ENCODE measurements around the gene PDPN.

The PDPN gene

GRCh38 chr1:13573586-13573985 lies 10.0 kb upstream of the PDPN start:
- DNase-seq (ENCODE audit: low read depth, low spot score), result no peak
- Histone ChIP-seq H3K27ac (ENCODE audit: low read length) (no peak overlapping the region), H3K36me3 (ENCODE audit: control insufficient read depth, insufficient read depth, low read length) (no peaks in the 10 kb centered on the region), H3K27me3 (ENCODE audit: control insufficient read depth, insufficient read depth, low read length) (no peaks in the 10 kb centered on the region), H3K9me3 (ENCODE audit: control insufficient read depth, insufficient read depth, low read length) (no peaks in the 10 kb centered on the region), H3K4me3 (ENCODE audit: low read length) (no peak overlapping the region), H3K4me1 (ENCODE audit: control insufficient read depth, insufficient read depth, low read length) (no peaks in the 10 kb centered on the region)
- no CpG with 5 or more reads among the region's 4 CpGs for WGBS (ENCODE audit: insufficient coverage, insufficient read length)

DNA sequence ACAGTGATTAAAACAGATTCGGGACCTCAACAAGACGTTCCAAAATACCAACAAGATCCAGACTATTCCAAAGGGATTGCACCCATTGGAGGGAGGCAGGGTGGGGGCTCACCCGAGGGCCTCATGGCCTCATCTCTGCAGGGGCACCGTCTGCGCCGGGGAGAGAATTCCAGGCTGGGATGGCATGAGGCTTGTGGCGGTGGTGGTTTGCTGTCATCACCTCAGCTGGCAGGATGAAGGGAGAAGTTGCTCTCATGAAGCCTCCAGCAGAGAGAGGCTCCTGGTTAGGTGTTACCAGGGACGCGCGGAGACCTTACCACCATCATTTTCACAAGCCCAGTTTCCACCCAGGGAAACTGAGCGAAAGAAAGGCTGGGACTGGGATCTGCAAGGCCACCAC lies 6.7 kb upstream of the PDPN start:
- no CpG with 5 or more reads among the region's 11 CpGs for WGBS (ENCODE audit: insufficient coverage, insufficient read length)
- Histone ChIP-seq H3K36me3 (ENCODE audit: control insufficient read depth, insufficient read depth, low read length) (no peaks in the 10 kb centered on the region), H3K27ac (ENCODE audit: low read length) (no peak overlapping the region), H3K9me3 (ENCODE audit: control insufficient read depth, insufficient read depth, low read length) (no peaks in the 10 kb centered on the region), H3K4me3 (ENCODE audit: low read length) (no peak overlapping the region), H3K4me1 (ENCODE audit: control insufficient read depth, insufficient read depth, low read length) (peaks cover 5% of the 10 kb centered on the region; the same call in 1 of the 2 replicates), H3K27me3 (ENCODE audit: control insufficient read depth, insufficient read depth, low read length) (no peaks in the 10 kb centered on the region)
- DNase-seq (ENCODE audit: low read depth, low spot score), result no peak

- H3K27me3 ChIP-seq (ENCODE audit: control insufficient read depth, insufficient read depth, low read length), result no peaks in the 10 kb centered on the region
- H3K4me1 ChIP-seq (ENCODE audit: control insufficient read depth, insufficient read depth, low read length), result peaks cover 8% of the 10 kb centered on the region; the same call in 1 of the 2 replicates
- no peak overlapping the region for H3K4me3 ChIP-seq (ENCODE audit: low read length)
- no peaks in the 10 kb centered on the region for H3K36me3 ChIP-seq (ENCODE audit: control insufficient read depth, insufficient read depth, low read length)
- no CpG with 5 or more reads among the region's 8 CpGs for WGBS (ENCODE audit: insufficient coverage, insufficient read length)
- H3K27ac ChIP-seq (ENCODE audit: low read length), result no peak overlapping the region
- no peaks in the 10 kb centered on the region for H3K9me3 ChIP-seq (ENCODE audit: control insufficient read depth, insufficient read depth, low read length)
- no peak for DNase-seq (ENCODE audit: low read depth, low spot score)
Measured at GRCh38 chr1:13577846-13578245, 5.8 kb upstream of the PDPN start.

DNA sequence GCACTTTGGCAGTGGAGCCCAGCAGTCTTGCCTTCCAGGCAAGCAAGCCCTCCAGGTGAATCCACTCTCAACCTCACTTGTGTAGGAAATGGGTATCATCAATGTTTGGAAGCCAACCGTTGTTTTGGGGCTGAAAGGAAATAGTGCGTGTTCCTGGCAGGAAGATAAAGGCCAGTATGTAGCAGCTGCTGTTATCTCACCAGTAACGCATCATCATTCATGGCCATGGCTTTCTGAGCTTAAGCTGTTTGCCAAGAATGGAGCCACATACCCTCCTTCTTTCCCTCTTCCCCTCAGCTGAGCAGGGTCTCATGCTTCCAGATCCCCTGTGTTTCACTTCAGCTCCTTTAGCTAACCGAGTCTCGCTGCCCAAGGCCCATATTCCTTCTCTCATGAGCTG lies 2.2 kb upstream of the PDPN start:
- Histone ChIP-seq H3K4me3 (ENCODE audit: low read length) (no peak overlapping the region), H3K4me1 (ENCODE audit: control insufficient read depth, insufficient read depth, low read length) (peaks cover 8% of the 10 kb centered on the region; the same call in 1 of the 2 replicates), H3K27ac (ENCODE audit: low read length) (no peak overlapping the region), H3K27me3 (ENCODE audit: control insufficient read depth, insufficient read depth, low read length) (no peaks in the 10 kb centered on the region), H3K36me3 (ENCODE audit: control insufficient read depth, insufficient read depth, low read length) (no peaks in the 10 kb centered on the region), H3K9me3 (ENCODE audit: control insufficient read depth, insufficient read depth, low read length) (no peaks in the 10 kb centered on the region)
- WGBS (ENCODE audit: insufficient coverage, insufficient read length), result no CpG with 5 or more reads among the region's 5 CpGs
- no peak for DNase-seq (ENCODE audit: low read depth, low spot score)

DNA sequence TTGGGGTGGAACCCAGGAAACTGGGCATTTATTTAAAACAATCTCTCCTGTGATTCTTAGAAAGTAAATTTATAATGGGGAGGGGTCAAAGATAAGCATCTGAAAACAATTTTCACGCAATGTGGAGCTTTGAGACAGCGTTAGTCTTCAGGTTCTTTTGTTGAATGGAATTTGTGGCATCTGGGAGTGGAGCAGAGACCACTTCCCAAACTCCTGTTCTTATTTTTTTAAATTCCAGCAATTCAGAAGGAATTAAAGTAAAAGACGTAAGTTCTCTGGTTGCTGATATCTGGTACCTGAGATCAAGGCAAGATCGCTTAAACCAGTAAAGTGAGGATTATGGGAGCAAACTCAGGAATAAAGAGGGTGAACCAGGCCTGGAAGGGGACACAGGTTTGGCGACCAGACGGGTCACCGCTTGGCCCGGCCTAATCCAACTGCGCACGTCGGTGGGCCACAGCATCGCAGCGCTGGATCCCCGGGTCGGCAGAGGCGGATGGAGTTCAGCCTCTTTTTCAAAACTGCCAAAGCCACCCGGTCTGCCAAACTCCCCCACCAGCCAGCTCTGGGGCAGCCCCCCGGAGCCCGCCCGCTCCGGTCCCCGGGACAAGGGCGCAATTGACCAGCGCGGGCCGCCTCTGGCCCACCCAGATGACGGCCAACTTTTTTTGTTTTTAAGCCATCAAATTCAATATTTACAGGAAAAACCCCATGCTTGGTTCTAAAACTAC lies 754 bp upstream of the PDPN start:
- H3K36me3 ChIP-seq (ENCODE audit: control insufficient read depth, insufficient read depth, low read length), result no peaks in the 10 kb centered on the region
- DNase-seq (ENCODE audit: low read depth, low spot score), result no peak
- peaks cover 11% of the 10 kb centered on the region for H3K4me1 ChIP-seq (ENCODE audit: control insufficient read depth, insufficient read depth, low read length)
- no peaks in the 10 kb centered on the region for H3K9me3 ChIP-seq (ENCODE audit: control insufficient read depth, insufficient read depth, low read length)
- no peak overlapping the region for H3K27ac ChIP-seq (ENCODE audit: low read length)
- no peak overlapping the region; the same call in 1 of the 2 replicates for H3K4me3 ChIP-seq (ENCODE audit: low read length)
- WGBS (ENCODE audit: insufficient coverage, insufficient read length), result no CpG with 5 or more reads among the region's 27 CpGs
- H3K27me3 ChIP-seq (ENCODE audit: control insufficient read depth, insufficient read depth, low read length), result no peaks in the 10 kb centered on the region

- no peak overlapping the region for H3K27ac ChIP-seq (ENCODE audit: low read length)
- WGBS (ENCODE audit: insufficient coverage, insufficient read length), result no CpG with 5 or more reads among the region's 47 CpGs
- H3K4me1 ChIP-seq (ENCODE audit: control insufficient read depth, insufficient read depth, low read length), result peaks cover 12% of the 10 kb centered on the region
- no peaks in the 10 kb centered on the region for H3K27me3 ChIP-seq (ENCODE audit: control insufficient read depth, insufficient read depth, low read length)
- H3K4me3 ChIP-seq (ENCODE audit: low read length), result peak overlapping the region; percentile 97
- no peak for DNase-seq (ENCODE audit: low read depth, low spot score)
- H3K9me3 ChIP-seq (ENCODE audit: control insufficient read depth, insufficient read depth, low read length), result no peaks in the 10 kb centered on the region
- no peaks in the 10 kb centered on the region for H3K36me3 ChIP-seq (ENCODE audit: control insufficient read depth, insufficient read depth, low read length)
Measured at GRCh38 chr1:13583966-13584791, 547 bp downstream of the PDPN start.

- Histone ChIP-seq H3K4me3 (ENCODE audit: low read length) (peak overlapping the region; percentile 97; the same call in 1 of the 2 replicates), H3K9me3 (ENCODE audit: control insufficient read depth, insufficient read depth, low read length) (no peaks in the 10 kb centered on the region), H3K27me3 (ENCODE audit: control insufficient read depth, insufficient read depth, low read length) (no peaks in the 10 kb centered on the region), H3K27ac (ENCODE audit: low read length) (peak overlapping the region; percentile 40), H3K4me1 (ENCODE audit: control insufficient read depth, insufficient read depth, low read length) (peaks cover 12% of the 10 kb centered on the region), H3K36me3 (ENCODE audit: control insufficient read depth, insufficient read depth, low read length) (no peaks in the 10 kb centered on the region)
- WGBS (ENCODE audit: insufficient coverage, insufficient read length), result no CpG with 5 or more reads among the region's 11 CpGs
- no peak for DNase-seq (ENCODE audit: low read depth, low spot score)
Measured at GRCh38 chr1:13584876-13585611, 1.4 kb downstream of the PDPN start.

DNA sequence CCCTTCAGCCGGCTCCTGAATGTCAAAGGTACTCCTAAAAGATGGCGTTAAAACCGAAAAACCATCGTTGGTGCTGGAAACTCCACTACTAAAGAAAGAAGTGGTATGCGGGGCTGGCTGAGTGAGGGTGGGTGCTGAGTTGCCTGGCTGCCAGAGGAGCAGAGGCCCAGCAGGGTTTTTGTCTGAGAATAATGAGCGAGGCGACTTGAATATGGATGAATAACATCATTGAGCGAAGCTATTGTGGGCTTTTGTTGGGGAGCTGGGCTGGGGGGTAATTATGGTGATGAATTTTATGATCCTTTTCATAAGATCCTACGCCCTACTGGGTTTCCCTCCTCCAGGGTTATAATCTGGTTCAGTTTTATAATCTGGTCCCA lies 2.0 kb downstream of the PDPN start:
- no peak for DNase-seq (ENCODE audit: low read depth, low spot score)
- H3K27ac ChIP-seq (ENCODE audit: low read length), result peak overlapping the region; percentile 40
- H3K36me3 ChIP-seq (ENCODE audit: control insufficient read depth, insufficient read depth, low read length), result no peaks in the 10 kb centered on the region
- H3K27me3 ChIP-seq (ENCODE audit: control insufficient read depth, insufficient read depth, low read length), result no peaks in the 10 kb centered on the region
- H3K9me3 ChIP-seq (ENCODE audit: control insufficient read depth, insufficient read depth, low read length), result no peaks in the 10 kb centered on the region
- WGBS (ENCODE audit: insufficient coverage, insufficient read length), result no CpG with 5 or more reads among the region's 9 CpGs
- peak overlapping the region; percentile 97; the same call in 1 of the 2 replicates for H3K4me3 ChIP-seq (ENCODE audit: low read length)
- peaks cover 12% of the 10 kb centered on the region for H3K4me1 ChIP-seq (ENCODE audit: control insufficient read depth, insufficient read depth, low read length)

DNA sequence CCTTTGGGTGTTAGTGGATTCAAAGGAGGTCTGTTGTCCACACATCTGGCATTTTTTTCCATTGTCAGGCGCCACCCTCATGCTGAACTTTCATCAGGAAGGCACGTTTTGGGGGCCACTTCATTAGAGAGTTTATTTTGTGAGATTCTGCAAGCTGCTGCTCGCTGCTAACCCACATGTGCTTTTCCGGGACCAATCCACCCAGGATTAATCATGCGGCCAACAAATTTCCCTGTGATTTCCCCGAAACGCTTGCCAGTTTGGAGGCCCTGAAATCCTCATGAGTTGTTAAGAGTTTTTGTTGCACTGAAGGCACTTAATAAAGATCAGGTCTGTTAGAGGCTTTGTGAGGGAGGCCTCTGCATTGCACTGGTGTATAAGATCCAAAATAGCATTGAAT lies 2.4 kb downstream of the PDPN start:
- no peak for DNase-seq (ENCODE audit: low read depth, low spot score)
- Histone ChIP-seq H3K27ac (ENCODE audit: low read length) (no peak overlapping the region), H3K4me3 (ENCODE audit: low read length) (no peak overlapping the region), H3K4me1 (ENCODE audit: control insufficient read depth, insufficient read depth, low read length) (peaks cover 12% of the 10 kb centered on the region), H3K36me3 (ENCODE audit: control insufficient read depth, insufficient read depth, low read length) (no peaks in the 10 kb centered on the region), H3K27me3 (ENCODE audit: control insufficient read depth, insufficient read depth, low read length) (no peaks in the 10 kb centered on the region), H3K9me3 (ENCODE audit: control insufficient read depth, insufficient read depth, low read length) (no peaks in the 10 kb centered on the region)
- no CpG with 5 or more reads among the region's 7 CpGs for WGBS (ENCODE audit: insufficient coverage, insufficient read length)

DNA sequence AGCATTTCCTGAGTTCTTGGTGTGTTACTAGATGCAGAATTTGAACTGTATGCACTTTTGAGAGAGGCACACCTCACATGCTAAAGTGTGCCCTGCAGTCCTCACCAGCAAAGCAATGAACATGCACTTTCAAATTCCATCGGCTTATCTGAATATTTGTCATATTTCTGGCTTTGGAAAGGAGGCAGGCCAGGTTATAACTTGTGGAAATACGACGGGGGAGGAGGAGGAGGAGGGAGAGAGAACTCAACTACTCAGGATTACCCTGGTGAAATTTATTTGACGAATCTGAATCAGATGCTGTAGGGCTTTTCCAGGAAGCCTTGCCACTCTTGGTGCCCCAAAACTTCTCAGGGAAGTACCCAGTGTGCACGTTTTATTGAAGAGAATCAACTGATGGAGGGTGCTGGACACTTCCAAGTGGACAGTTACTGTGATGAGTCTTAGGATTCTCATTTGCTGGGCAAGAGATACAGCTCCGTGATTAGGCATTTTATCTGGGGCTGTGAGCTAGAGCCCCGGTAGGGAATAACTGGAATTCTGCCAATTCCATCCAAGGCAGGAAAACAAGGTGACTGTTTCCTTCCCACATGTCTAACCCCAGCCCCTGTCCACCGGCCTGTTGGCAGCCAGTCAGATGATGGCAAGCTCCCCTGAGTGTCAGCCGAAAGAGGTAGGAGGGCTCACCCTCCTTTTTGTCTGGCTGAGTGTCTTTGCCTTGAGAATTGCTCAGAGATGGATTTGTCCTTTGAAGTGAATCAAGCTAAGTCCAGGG lies 3.8 kb downstream of the PDPN start:
- no peak for DNase-seq (ENCODE audit: low read depth, low spot score)
- peaks cover 3% of the 10 kb centered on the region; the same call in 1 of the 2 replicates for H3K36me3 ChIP-seq (ENCODE audit: control insufficient read depth, insufficient read depth, low read length)
- H3K9me3 ChIP-seq (ENCODE audit: control insufficient read depth, insufficient read depth, low read length), result no peaks in the 10 kb centered on the region
- WGBS (ENCODE audit: insufficient coverage, insufficient read length), result no CpG with 5 or more reads among the region's 9 CpGs
- no peak overlapping the region for H3K27ac ChIP-seq (ENCODE audit: low read length)
- peaks cover 5% of the 10 kb centered on the region for H3K4me1 ChIP-seq (ENCODE audit: control insufficient read depth, insufficient read depth, low read length)
- H3K4me3 ChIP-seq (ENCODE audit: low read length), result no peak overlapping the region
- H3K27me3 ChIP-seq (ENCODE audit: control insufficient read depth, insufficient read depth, low read length), result no peaks in the 10 kb centered on the region
